Epidermal melanocyte (primary cell): ENCODE measurements around the gene MUC4.
"Not testable (repeated sequence)": the region's sequence is repeated elsewhere in the genome, so short reads cannot be mapped to it uniquely, and the experiment has no call there.

Experiments
- DNase-seq: peaks from one replicate; pipeline ENCODE4 v3.0.0; 2011; ENCODE audit warnings: low spot score; ENCODE audit not compliant: insufficient read length

The MUC4 gene

DNA sequence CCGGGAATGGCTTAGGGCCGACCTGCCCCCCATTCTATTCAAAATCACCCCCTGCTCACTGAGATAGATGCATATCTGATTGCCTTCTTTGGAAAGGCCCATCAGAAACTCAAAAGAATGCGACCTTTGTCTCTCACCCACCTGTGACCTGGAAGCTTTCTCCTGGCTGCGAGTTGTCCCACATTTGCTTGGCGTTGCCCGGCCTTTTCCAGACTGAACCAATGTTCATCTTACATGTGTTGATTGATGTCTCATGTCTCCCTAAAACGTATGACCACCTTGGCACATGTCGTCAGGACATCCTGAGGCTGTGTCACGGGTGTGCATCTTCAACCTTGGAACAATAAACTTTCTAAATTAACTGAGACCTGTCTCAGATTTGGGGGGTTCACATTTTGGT is 94.3 kb downstream of the MUC4 start:
- no peak for DNase-seq

DNA sequence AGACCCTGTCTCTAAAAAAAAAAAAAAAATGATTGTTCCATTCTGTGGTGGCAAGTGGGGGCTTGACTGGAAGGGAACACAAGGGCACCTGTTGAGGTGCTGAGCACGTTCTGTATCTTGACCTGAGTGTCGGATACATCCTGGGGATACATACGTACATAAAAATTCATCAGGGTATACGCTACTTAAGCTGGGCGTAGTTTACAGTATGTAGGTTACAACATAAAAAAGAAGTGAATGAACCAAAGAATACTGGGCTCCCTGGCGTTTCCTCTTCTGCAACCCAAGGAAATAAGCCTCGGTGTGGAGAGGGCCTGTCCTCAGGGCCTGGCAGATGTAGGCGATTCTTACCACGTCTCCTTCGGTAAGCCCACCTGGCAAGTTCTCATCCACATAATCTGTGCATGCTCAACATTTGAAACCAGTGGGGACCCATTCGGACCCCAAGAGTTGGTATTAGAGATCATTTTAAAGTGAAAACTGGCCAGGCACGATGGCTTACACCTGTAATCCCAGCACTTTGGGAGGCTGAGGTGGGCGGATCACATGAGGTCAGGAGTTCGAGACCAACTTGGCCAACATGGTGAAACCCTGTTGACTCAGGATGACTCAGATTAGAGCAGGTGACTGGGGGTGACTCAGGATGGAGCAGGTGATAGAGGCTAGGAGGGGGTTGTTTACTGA is 96.0 kb downstream of the MUC4 start:
- no peak for DNase-seq

DNA sequence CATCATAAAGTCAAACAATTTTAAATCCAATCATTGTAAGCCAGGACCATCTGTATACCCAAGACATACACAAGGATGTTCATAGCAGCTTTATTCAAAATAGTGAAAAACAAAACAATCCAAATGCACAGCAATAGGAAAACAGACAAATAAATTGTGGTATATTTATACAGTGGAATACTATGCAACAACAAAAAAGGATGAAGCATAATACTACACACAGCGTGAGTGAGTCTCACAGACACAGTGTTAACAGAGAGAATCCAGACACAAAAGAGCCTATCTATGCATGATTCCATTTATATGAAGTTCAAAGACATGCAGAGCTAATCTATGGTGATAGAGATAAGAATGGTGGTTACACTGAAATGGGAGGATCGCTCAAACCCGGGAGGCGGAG is 96.6 kb downstream of the MUC4 start:
- no peak for DNase-seq

DNA sequence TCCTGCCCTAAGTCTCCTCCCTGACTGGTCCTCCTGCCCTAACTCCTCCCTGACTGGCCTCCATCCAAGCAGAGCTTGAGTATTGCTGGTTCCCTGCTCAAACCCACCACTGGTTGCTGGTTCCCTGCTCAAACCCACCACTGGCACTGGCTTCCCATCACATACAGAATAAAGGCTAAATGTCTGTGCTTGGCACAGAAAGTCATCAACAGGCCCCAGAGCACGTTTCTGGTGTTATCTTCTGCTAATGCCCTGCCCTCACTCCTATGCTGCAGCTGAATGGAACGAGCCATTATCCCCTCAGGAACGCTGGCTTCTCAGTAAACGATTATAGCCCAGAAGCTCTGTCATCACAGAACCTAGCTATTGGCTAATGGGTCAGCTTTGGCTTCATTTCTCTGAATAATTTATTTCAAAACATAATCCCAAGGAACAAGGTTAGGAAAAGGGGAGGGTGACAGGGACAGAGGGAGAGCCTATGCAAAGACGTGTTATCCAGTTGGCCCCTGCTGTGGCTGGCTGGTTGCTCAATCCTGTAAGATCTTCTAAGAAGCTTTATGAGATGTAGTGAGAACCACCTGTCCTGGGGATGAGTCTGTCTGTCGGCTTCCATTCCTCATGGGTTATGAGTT is 97.2 kb downstream of the MUC4 start:
- DNase-seq, result no peak

DNA sequence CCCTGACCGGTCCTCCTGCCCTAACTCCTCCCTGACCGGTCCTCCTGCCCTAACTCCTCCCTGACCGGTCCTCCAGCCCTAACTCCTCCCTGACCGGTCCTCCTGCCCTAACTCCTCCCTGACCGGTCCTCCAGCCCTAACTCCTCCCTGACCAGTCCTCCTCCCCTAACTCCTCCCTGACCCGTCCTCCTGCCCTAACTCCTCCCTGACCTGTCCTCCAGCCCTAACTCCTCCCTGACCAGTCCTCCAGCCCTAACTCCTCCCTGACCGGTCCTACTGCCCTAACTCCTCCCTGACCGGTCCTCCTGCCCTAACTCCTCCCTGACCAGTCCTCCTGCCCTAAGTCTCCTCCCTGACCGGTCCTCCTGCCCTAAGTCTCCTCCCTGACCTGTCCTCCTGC is 98.6 kb downstream of the MUC4 start:
- DNase-seq, result not testable (repeated sequence)

DNA sequence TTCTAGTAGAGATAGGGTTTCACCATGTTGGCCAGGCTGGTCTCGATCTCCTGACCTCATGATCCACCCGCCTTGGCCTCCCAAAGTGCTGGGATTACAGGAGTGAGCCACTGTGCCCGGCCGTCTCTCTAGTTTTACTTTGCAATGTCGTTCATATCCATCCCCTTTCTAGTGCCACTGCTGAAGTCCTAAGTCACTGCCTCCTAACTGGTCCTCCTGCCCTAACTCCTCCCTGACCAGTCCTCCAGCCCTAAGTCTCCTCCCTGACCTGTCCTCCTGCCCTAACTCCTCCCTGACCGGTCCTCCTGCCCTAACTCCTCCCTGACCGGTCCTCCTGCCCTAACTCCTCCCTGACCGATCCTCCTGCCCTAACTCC is 99.2 kb downstream of the MUC4 start:
- DNase-seq, result not testable (repeated sequence)

DNA sequence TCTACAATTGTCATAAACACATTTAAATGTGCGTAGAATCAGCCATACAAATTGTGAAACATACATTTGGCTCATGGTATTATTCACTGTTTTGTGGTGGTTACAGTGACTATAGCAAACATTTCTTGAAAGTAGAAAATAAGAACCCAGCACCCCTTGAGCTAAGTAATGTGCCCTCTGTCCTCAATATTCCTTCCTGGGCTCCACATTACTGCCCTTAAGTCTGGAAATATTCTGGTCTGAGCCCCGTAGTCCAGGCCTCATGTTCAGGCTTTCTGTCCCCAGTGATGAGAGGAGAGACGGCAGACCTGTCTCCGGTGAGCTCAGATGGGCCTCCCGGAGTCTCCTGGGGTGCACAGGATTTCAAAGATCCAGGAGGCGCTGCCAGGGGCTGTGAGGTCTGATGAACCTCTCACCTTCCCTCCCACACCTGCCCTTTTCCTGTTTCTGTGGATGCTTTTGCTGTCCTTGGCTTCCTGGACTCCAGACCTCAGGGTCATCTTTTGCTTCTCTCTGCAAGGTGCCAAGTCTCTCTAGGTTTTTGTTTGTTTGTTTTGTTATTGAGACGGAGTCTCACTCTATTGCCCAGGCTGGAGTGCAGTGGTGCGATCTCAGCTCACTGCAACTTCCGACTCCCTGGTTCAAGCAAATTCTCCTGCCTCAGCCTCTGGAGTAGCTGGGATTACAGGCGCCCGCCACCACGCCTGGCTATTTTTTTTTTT is 99.8 kb downstream of the MUC4 start:
- DNase-seq, result no peak

DNA sequence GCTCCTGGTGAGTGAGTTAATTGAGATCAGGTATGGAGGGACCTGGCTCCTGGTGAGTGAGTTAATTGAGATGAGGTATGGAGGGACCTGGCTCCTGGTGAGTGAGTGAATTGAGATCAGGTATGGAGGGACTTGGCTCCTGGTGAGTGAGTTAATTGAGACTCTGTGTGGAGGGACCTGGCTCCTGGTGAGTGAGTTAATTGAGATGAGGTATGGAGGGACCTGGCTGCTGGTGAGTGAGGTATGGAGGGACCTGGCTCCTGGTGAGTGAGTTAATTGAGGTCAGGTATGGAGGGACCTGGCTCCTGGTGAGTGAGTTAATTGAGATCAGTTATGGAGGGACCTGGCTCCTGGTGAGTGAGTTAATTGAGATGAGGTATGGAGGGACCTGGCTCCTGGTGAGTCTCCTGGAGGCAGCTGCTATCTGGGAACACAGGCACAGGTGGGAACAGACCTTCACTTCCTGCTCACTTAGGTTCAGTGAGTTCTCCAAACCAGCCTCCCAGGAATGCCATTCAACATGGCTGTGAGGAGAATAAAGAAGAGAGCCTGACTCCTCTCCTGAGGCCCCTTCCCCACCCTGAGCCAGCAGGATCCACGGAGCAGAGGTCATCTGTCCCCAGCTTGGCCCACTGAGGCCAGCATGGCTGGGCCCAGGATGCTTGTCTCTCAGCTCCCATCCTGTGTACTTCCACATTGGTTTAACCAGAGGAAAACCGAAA is 100.5 kb downstream of the MUC4 start:
- not testable (repeated sequence) for DNase-seq

DNA sequence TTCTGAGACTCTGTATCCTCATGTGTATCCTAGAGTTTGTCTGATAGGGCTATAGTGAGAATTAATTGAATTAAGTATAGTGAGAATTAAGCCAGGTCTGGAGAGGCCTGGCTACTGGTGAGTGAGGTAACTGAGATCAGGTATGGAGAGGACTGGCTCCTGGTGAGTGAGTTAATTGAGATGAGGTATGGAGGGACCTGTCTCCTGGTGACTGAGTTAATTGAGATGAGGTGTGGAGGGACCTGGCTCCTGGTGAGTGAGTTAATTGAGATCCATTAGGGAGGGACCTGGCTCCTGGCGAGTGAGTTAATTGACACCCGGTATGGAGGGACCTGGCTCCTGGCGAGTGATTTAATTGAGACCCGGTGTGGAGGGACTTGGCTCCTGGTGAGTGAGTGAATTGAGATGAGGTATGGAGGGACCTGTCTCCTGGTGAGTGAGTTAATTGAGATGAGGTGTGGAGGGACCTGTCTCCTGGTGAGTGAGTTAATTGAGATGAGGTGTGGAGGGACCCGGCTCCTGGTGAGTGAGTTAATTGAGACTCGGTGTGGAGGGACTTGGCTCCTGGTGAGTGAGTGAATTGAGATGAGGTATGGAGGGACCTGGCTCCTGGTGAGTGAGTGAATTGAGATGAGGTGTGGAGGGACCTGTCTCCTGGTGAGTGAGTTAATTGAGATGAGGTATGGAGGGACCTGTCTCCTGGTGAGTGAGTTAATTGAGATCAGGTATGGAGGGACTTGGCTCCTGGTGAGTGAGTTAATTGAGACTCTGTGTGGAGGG is 101.4 kb downstream of the MUC4 start:
- DNase-seq, result not testable (repeated sequence)

DNA sequence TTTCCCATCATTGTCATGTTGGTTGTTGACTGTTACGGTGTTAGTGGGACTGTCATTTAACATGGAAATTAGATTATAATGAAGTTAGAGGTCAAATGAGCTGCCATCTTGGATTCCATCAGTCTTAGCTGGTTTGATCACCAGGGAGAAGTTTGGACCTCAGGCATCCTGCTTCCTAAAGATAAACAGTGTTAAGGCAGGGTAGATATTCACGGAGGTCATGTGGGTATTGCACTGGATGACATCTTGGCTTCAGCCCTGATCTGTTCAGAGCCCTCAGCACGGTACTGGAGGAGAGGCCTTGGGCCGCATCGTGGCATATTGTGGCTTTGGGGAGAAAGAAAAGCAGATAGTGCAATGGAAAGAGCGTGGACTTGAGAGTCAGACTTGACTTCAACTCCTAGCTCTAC is 102.0 kb downstream of the MUC4 start:
- DNase-seq, result no peak

DNA sequence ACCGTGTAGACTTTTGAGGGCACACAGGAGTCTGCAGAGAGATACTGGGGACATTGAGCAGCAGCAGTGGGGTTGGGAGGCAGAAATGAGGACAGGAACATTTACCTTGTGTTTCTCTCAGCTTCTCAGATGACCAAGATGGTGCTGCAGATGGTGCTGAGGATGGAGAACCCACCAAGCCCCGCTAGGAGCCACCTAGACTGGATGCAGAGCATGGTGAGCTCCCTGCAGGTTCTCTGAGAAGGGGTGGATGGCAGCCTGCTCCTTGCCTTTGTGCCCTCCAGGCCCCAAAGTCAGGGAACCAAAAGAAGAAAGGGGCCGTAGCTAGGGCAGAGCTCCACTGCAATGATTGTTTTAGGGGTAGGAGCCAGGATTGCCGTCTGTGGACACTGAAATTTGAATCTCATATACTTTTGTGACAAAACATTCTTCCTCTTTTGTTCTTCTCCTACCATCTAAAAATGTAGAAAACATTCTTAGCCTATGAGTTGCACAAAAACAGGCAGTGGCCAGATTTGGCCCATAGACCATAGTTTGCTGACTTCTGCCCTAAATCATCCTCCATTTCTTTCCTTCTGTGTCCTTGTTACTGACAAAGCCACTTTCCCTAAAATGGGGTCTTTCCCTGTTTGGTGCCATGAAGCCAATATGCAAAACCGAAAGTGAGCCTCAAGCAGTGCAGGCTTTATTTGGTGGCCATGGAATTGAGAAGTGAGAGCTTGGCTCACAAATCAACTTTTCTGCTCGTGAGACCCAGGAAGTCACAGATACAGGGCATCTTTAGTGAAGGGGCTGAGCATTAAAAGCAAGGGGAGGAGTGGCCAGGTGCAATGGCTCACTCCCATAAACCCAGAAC is 102.9 kb downstream of the MUC4 start:
- DNase-seq, result no peak

DNA sequence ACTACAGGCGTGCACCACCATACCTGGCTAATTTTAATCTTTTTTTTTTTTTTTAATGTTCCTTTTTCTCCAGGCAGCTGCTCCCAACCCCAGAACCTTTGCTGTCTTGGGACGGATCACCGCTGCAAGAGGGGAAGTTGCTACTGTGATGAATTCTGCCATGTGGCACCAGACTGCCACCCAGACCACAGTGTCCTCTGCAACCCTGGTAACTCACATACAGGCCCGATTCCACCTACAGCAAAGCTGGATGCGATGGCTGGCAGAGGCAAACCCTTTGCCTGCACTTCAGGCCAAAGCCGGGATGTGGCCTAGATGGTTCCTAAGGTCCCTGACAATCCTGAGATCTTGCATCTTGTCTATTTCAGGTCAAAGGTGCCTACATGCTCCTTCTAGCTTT is 103.7 kb downstream of the MUC4 start:
- no peak for DNase-seq

DNA sequence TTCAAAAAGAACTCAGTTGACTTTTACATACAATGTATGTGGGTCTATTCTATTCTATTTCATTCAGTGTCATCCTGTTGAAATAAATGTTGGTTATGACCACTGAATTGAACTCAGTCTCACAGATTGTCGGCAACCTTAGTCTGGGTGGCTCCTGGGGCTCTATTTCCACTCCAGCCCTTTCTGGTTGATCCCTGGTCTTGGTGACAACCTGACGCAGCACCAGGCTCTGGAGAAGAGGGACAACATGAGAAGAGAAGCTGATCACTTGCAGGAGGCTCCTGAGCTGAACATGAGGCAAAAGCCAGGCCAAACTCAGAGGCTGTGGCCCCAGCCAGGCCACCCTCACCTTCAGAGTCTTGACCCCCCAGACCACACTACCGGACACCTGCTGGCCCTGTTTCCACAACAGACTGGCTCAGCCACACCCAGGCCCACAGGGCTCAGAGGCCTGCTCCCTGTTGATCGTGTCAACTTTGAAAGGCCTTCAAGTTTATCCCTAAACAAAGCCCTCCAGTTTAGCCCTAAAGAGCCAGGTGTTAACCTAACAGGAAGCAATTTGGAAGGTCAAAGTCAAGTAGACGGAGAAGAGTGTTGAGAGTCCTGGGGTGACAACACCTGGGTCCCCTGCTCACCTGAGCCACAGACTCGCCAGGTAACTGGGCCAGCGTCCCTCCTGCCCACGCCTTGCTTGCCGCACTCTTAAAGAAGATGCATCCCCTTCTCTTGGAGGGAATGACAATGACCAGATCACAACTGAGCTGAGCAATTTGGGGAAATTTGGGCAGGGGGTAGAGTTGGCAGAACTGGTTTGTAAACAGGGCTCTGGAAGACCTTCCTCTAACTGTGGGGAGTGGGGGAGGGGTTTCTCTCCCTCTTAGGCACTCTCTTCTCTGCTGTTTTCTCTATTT is 106.4 kb downstream of the MUC4 start:
- DNase-seq, result no peak

DNA sequence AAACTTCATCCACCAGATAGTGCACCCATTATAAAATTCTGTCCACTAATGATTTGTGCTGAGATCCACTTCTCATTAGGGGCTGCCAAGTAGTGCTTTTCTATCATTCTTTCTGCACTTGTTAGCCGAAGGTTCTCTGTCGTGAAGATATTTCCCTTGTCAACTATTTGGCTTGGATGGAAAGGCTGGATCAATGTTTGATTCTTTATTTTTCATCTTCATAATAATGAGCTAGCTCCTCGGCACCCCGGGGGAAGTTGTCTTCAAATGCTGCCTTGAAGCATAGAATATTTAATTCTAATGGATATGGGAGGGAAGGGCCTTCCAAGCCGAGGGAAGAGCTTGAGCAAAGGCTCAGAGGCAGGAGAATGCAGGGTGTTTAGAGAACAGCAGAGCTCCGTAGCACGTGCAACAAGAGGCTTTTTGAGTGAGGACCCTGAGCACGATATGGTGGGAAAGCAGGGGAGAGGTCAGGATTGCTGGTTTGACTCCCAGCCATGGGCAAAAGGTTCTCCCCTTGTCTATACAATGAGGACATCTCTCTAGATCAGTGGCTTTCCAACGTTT is 107.2 kb downstream of the MUC4 start:
- no peak for DNase-seq

DNA sequence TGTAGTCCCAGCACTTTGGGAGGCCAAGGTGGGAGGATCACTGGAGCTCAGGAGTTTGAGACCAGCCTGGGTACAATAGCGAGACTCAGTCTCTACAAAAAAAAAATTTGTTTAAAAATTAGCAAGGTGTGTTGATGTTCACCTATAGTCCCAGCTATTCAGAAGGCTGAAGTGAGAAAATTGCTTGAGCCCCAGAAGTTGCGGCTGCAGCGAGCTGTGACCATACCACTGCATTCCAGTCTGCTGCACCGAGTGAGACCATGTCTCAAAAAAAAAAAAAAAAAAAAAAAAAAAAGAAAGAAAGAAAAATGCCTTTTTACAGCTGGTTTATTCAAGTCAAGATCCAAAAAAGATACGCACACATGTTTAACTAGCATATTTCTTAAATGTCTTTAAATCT is 108.0 kb downstream of the MUC4 start:
- DNase-seq, result no peak

DNA sequence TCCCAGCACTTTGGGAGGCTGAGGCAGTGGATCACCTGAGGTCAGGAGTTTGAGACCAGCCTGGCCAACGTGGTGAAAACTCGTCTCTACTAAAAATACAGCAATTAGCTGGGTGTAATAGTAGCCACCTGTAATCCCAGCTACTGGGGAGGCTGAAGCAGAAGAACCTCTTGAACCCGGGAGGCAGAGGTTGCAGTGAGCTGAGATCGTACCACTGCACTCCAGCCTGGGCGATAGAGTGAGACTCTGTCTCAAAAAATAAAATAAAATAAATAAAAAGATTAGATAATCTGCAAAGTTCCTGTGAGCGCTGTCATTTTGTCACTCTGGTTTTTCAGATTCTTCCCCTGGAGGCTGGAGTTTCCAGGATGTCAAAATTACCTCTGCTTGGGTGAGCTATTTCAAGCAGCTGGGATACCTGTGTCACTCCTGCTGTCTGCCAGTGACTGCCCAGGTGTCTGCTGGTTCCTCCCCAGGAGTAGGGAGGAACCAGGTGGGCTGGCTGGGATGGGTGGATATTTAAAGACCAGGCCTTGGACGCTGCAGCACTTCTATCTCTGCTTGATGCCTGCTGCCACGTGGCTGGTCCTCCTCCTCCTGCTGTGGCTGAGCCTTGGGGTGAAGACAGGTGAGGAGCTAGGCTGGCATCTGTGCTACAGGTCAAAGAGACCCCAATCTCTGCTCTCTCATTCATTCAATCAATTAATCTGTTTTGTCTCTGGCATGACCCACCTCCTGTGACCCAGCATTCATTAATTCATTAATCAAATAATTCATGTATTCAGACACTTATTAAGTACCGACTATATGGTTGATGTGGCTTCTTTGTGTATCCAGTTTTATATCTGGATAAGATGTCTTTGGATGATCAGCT is 110.5 kb downstream of the MUC4 start:
- DNase-seq, result no peak

DNA sequence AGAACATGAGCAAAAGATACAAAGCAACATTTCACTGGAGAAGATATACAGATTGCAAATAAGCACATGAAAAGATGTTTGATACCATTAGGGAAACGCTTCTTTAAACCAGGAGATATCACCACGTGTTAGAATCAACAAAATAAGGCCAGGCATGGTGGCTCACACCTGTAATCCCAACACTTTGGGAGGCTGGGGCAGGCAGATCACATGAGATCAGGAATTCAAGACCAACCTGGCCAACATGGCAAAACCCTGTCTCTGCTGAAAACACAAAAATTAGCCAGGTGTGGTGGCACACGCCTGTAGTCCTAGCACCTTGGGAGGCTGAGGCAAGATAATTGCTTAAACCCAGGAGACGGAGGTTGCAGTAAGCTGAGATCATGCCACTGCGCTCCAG is 111.4 kb downstream of the MUC4 start:
- no peak for DNase-seq

DNA sequence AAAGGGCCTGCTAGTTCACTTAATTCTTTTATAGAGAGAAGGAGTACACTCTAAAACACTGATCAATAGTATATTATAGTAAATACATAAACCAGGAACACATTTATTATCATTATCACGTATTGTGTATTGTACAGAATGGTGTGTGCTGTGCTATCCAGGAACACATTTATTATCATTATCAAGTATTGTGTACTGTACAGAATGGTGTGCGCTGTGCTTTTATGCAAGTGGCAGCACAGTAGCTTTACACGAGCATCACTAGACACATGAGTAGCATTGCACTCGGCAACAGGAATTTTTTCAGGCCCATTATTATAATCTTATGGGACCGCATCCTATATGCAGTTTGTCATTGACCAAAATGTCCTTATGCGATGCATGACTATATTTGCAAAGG is 111.9 kb downstream of the MUC4 start:
- DNase-seq, result no peak
